Esophagus muscularis mucosa (tissue), 4 donors: ENCODE results near the gene OSBPL1A.

Source experiments
- EP300 ChIP-seq: sonication (generic); formaldehyde crosslinking; IDR thresholded peaks from one replicate; pipeline ENCODE4 v1.6.1; 2017; ENCODE audit warnings: antibody characterized with exemption
- POLR2A ChIP-seq: fragments of 450-650 bp; IDR thresholded peaks from one replicate; pipeline ENCODE4 v1.6.1; 2017; ENCODE audit warnings: antibody characterized with exemption, moderate library complexity, mild to moderate bottlenecking, low read depth
- POLR2AphosphoS5 ChIP-seq, 2 donors: sonication (generic); formaldehyde crosslinking; IDR thresholded peaks; one replicate each; pipeline ENCODE4 v1.6.1; 2017; ENCODE audit warnings: antibody characterized with exemption in 2 of 2
- TF ChIP-seq, protein P1 (sequence below), 3 experiments: fragments of 200-600 bp in 2 of 3; fragments of 450-650 bp in 1 of 3; sonication (generic) in 2 of 3; IDR thresholded peaks; one replicate each; pipeline ENCODE4 v1.5.1; 2017 to 2019; ENCODE audit warnings: antibody characterized with exemption in 3 of 3, mild to moderate bottlenecking in 2 of 3, moderate library complexity in 1 of 3

DNA sequence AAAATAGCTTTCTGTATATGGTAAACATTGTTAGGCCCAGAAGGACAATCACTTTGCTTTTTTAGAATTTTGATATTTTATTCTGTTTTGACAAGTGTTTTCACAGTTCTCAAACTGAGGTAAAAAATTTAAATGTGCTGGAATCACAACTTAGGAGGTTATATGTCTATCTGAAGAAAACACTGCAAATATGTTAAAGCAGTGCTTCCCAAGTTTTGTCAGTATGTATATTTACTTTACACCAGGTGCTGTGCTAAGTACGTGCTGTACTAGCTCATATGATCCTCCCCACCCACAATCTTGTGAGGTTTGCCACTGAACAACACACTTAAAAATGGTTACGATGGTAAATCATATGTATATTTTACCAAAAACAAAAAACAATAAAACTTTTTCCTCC is 134.6 kb downstream of the OSBPL1A start:
- TF ChIP-seq, protein P1, sequence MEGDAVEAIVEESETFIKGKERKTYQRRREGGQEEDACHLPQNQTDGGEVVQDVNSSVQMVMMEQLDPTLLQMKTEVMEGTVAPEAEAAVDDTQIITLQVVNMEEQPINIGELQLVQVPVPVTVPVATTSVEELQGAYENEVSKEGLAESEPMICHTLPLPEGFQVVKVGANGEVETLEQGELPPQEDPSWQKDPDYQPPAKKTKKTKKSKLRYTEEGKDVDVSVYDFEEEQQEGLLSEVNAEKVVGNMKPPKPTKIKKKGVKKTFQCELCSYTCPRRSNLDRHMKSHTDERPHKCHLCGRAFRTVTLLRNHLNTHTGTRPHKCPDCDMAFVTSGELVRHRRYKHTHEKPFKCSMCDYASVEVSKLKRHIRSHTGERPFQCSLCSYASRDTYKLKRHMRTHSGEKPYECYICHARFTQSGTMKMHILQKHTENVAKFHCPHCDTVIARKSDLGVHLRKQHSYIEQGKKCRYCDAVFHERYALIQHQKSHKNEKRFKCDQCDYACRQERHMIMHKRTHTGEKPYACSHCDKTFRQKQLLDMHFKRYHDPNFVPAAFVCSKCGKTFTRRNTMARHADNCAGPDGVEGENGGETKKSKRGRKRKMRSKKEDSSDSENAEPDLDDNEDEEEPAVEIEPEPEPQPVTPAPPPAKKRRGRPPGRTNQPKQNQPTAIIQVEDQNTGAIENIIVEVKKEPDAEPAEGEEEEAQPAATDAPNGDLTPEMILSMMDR (IDR thresholded peaks at IDR 0.05): no peak
- TF ChIP-seq POLR2A (no peak), POLR2AphosphoS5 (IDR thresholded peaks at IDR 0.05) (no peak), EP300 (no peak)
